Choroid plexus epithelial cell (primary cell): ENCODE measurements around the gene UQCRQ.

Experiments
- DNase-seq: peaks from one replicate; pipeline ENCODE4 v3.0.0-alpha.2; 2010; ENCODE audit warnings: low read depth
- H3K4me3 ChIP-seq: 2 replicates; pipeline ENCODE4 v1.5.1; 2011; ENCODE audit warnings: low read depth, mild to moderate bottlenecking, control low read depth, low read length, moderate library complexity
- TF ChIP-seq, protein P1 (sequence below): conservative IDR thresholded peaks from 2 replicates; pipeline ENCODE4 v1.5.1; 2011; ENCODE audit warnings: low read depth, mild to moderate bottlenecking, control low read depth, inconsistent platforms, low read length, moderate library complexity

Gene UQCRQ

DNA sequence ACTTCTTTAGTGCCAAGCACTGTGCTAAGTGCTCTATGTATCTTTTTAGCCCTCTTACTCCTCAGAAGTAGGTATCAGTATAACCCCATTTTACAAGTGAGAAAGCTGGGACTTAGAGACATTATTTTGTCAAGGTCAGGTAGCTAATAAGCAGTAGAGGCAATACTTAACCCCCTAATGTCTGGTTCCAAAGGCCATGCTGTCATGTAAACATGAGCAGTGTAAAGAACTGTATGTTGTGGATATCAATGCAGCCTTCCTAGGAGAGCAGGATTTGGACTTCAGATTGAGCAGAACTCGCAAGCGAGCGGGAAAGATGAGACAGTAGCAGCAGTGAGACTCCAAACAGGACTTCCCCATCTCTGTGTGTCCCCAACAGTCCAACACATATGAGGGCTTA, 32.4 kb upstream of the UQCRQ start:
- TF ChIP-seq, protein P1, sequence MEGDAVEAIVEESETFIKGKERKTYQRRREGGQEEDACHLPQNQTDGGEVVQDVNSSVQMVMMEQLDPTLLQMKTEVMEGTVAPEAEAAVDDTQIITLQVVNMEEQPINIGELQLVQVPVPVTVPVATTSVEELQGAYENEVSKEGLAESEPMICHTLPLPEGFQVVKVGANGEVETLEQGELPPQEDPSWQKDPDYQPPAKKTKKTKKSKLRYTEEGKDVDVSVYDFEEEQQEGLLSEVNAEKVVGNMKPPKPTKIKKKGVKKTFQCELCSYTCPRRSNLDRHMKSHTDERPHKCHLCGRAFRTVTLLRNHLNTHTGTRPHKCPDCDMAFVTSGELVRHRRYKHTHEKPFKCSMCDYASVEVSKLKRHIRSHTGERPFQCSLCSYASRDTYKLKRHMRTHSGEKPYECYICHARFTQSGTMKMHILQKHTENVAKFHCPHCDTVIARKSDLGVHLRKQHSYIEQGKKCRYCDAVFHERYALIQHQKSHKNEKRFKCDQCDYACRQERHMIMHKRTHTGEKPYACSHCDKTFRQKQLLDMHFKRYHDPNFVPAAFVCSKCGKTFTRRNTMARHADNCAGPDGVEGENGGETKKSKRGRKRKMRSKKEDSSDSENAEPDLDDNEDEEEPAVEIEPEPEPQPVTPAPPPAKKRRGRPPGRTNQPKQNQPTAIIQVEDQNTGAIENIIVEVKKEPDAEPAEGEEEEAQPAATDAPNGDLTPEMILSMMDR = no peak
- H3K4me3 ChIP-seq = no peak overlapping the region
- no peak for DNase-seq

DNA sequence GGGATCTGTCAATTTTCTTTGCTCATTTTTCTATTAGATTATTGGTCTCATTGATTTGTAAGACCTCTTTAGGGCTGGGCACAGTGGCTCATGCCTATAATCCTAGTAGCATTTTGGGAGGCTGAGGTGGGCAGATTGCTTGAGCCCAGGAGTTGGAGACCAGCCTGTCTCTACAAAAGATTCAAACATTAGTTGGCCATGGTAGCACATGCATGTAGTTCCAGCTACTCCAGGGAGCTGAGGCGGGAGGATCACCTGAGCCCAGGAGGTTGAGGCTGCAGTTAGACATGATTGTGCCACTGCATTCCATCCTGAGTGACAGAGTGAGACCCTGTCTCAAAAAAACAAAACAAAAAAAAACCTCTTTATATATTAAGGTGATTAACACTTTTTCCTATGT, 29.6 kb upstream of the UQCRQ start:
- DNase-seq = no peak
- no peak overlapping the region for H3K4me3 ChIP-seq
- TF ChIP-seq, protein P1 = no peak

DNA sequence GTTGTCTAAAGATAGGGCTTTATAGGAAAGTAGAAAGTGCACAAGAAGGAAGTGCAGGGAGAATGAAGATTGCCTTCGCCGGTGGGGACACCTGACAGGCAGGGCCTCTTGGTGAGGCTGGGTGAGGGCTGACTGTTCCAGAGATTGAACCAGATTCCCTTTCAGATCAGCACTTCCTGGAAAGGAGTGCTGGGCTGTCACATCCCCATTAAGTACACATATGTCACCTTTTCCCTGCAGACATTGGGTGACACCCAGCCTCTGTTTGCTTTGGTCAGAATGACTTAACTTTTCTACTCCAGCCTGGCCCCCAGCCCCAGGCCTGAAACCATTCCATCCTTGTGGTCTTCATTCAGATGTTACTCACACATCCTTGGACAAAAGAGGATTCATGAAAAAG, 28.6 kb upstream of the UQCRQ start:
- TF ChIP-seq, protein P1 = no peak
- H3K4me3 ChIP-seq = no peak overlapping the region
- DNase-seq = no peak

DNA sequence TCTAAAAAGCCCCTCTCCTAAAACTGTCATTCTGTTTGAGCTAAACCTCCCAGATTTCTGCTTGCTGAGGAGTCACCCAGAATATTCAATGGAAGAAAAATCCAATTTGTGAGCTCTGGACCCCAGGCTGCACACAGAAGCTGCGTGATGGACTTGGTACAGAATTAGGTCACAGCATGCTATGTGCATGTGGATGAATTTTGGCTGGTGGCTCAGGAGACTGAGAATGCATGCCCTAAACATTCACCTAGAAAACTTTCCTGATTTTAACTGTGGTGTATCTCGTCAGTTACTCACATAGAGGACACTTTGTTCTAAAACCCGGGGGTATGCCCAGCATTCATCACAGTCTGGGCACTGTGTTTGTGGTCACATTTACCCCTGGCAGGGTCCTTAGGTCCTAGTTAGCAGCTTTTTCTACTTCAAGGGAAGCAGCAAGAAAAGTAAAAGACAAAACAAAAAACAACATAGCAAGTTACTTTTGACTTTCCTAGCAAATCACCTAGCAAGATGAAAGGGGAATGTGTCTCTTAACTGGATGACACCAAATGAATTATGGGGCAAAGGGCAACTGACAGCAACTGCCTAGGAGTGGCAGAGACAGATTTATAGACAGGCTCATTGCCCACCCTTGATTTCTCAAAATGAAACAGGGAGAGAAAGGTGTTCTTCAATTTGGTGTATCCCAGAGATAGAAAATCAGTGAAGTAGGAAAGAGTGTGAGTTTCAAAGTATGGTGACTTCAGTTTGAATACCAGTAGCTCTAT, 27.7 kb upstream of the UQCRQ start:
- no peak overlapping the region for H3K4me3 ChIP-seq
- TF ChIP-seq, protein P1 = no peak
- no peak for DNase-seq

DNA sequence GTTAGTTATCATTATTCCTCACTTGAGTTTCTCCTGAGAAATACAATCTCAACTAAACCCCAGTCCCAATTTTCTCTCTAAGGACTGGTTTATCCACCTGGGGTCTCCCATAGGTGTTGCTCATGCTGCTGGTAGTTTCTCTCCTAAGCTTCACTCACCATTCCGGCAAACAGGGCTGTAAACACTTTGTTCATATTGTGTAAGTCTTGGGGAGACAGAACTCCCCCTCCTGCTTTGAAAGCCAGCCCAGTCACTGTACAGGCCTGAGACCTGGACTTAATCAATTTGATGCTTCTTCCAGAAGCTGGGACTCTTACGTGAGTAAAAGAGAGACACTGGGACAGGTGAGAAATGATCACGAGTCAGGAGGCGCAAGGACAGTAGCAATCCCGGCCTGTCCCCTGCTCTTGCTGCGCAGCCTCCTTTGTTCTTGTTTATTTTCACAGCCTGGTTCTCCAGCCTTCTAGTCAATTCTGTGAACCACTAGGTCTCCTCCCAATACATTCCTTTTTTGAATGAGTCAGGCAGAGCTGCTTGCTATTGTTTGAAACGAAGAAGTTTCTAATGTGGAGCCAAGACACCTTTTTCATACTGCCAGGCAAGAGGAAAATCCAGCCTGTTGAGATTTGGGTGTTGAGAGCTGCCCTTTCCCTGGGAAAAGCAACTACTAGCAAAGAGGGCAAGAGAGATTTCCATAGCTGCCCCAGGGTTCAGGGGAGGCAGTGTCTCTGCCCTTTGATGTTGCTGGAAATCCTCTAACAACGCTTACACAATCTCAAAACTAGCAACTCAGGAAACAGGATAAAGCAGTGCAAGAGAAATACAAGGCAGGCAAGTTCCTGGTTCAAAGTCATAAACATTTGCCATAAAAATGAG, 26.8 kb upstream of the UQCRQ start:
- H3K4me3 ChIP-seq = no peak overlapping the region
- TF ChIP-seq, protein P1 = no peak
- DNase-seq = peak; percentile 88

DNA sequence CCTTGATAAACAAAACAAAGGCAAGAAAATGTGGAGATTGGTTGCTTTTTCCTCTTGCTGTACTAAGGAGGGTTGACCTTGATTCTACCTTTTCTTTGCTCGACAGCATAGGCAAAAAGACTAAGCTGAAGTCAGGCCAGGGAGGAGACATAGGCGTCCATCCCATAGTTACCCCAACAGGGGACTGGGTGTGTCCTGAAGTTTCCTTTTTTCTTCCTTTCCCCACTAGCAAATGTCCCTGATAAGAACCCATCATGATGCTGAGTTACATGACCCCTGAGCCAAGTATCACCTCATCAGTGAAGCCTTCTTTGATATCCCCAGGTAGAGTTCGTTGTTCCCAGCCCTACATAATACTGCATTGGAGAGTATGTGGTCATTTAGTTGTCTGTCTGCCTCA, 26.1 kb upstream of the UQCRQ start:
- no peak for DNase-seq
- no peak overlapping the region for H3K4me3 ChIP-seq
- TF ChIP-seq, protein P1 = no peak
